GM12891 (cell line): ENCODE data around the gene CASP6.

ENCODE experiments used
- POLR2A ChIP-seq: IDR thresholded peaks from 2 replicates; pipeline ENCODE4 v1.6.1; 2011; ENCODE audit warnings: low read depth, low read length, control low read depth
- POU2F2 ChIP-seq: IDR thresholded peaks from 2 replicates; pipeline ENCODE4 v1.6.1; 2011; ENCODE audit warnings: low read depth, mild to moderate bottlenecking, control low read depth, low read length, moderate library complexity

DNA sequence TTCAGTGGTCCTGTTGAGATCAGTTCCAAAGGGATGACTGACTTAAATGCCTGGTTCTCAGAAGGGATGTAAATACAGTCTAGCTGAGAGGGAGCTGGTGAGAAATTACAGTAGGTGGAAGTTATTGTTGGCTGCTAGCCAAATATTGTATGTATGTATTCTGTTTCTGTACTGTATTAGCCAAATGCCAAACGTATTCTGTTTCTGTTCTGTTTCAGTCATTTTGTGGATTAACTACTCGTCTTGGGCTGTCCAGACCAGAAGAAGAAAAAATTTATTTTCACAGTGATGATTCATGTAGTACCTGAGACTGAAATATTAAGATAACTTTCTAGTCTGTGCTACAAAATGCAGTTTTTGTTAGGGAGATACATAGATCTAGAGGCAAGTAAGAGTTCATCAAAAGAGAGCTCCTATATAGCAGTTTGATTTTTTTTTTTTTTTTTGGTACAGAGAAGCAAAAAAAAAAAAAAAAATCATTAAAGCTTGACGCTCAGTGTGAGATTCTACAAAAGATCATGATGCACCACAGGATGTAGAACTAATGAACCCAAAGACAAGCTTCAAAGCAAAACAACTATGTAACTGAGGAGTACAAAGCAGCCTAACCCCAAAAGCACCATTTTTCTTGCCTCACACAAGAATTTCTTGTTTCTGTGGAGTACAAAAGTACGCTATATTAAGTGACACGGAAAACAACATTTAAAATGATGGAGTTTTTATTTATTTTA, 54.8 kb downstream of the CASP6 start:
- no peak for TF ChIP-seq POLR2A
- no peak for TF ChIP-seq POU2F2
